Measurements from ENCODE around the gene C20orf141. TPM values are rescaled to one million over a fixed set of nuclear protein-coding genes. Genes with fewer than 3 reads are reported as not detected.
"Not testable (repeated sequence)": the region's sequence is repeated elsewhere in the genome, so short reads cannot be mapped to it uniquely, and the experiment has no call there.

Gene C20orf141
- total and polyA plus RNA-seq, 7 donors: not detected

- WGBS, 3 donors: 24 to 55% (median 33%) methylated on average over 5 of the region's 5 CpGs
- H3K36me3 ChIP-seq (ENCODE audit: insufficient read depth in 1 of 2, low read depth in 1 of 2): no peaks in the 10 kb centered on the region
- intact Hi-C loops (cut with DNase I): no loop called here
- H3K4me1 ChIP-seq: no peaks in the 10 kb centered on the region
- no peak for DNase-seq
- H3K4me3 ChIP-seq: no peak overlapping the region
- TF ChIP-seq CTCF (IDR thresholded peaks at IDR 0.05): no peak
- no peak overlapping the region for H3K27ac ChIP-seq
- no peaks in the 10 kb centered on the region for H3K9me3 ChIP-seq
- ATAC-seq: no peak
- peaks cover 0 to 62% (median 18%) of the 10 kb centered on the region in 3 donors for H3K27me3 ChIP-seq (ENCODE audit: insufficient read depth in 3 of 3, low read length in 2 of 3)
Measured at GRCh38 chr20:2822073-2822472, 7.3 kb downstream of the C20orf141 start.

- Histone ChIP-seq H3K4me3 (no peak overlapping the region), H3K4me1 (no peaks in the 10 kb centered on the region), H3K9me3 (no peaks in the 10 kb centered on the region), H3K27me3 (ENCODE audit: insufficient read depth in 3 of 3, low read length in 2 of 3) (peaks cover 0 to 44% (median 7%) of the 10 kb centered on the region in 3 donors), H3K27ac (no peak overlapping the region), H3K36me3 (ENCODE audit: insufficient read depth in 1 of 2, low read depth in 1 of 2) (no peaks in the 10 kb centered on the region)
- 91 to 94% (median 93%) methylated on average over 2 of the region's 2 CpGs for WGBS, 3 donors
- ATAC-seq (no peak), DNase-seq (no peak)
- no peak for TF ChIP-seq CTCF (IDR thresholded peaks at IDR 0.05)
- intact Hi-C loops (cut with DNase I): no loop called here
Measured at GRCh38 chr20:2825761-2826160, 11.0 kb downstream of the C20orf141 start.

GRCh38 chr20:2826655-2827054, 11.9 kb downstream of the C20orf141 start:
- Histone ChIP-seq H3K4me3 (no peak overlapping the region), H3K4me1 (no peaks in the 10 kb centered on the region), H3K27ac (no peak overlapping the region), H3K27me3 (ENCODE audit: insufficient read depth in 3 of 3, low read length in 2 of 3) (peaks cover 0 to 37% (median 2%) of the 10 kb centered on the region in 3 donors), H3K36me3 (ENCODE audit: insufficient read depth in 1 of 2, low read depth in 1 of 2) (no peaks in the 10 kb centered on the region), H3K9me3 (no peaks in the 10 kb centered on the region)
- TF ChIP-seq CTCF (IDR thresholded peaks at IDR 0.05): no peak
- 76 to 90% (median 88%) methylated on average over 4 of the region's 4 CpGs for WGBS, 3 donors
- ATAC-seq (no peak), DNase-seq (no peak)
- intact Hi-C loops (cut with DNase I): no loop called here

GRCh38 chr20:2829376-2829775, 14.6 kb downstream of the C20orf141 start:
- peaks cover 0 to 30% (median 0%) of the 10 kb centered on the region in 3 donors for H3K27me3 ChIP-seq (ENCODE audit: insufficient read depth in 3 of 3, low read length in 2 of 3)
- intact Hi-C loops (cut with DNase I): no loop called here
- ATAC-seq (no peak), DNase-seq (no peak)
- no peak overlapping the region for H3K27ac ChIP-seq
- TF ChIP-seq CTCF (IDR thresholded peaks at IDR 0.05): no peak
- no peak overlapping the region for H3K4me3 ChIP-seq
- no peaks in the 10 kb centered on the region for H3K36me3 ChIP-seq (ENCODE audit: insufficient read depth in 1 of 2, low read depth in 1 of 2)
- WGBS, 3 donors: 66 to 74% (median 68%) methylated on average over 6 of the region's 6 CpGs
- H3K4me1 ChIP-seq: no peaks in the 10 kb centered on the region
- H3K9me3 ChIP-seq: no peaks in the 10 kb centered on the region

- H3K4me3 ChIP-seq; H3K9me3 ChIP-seq; H3K27ac ChIP-seq; ATAC-seq; H3K4me1 ChIP-seq; DNase-seq; intact Hi-C loops (cut with DNase I): not testable (repeated sequence)
- 73 to 82% (median 74%) methylated on average over 6 to 7 of the region's 7 CpGs for WGBS, 3 donors
- peaks cover 0 to 10% of the 10 kb centered on the region in 2 donors for H3K36me3 ChIP-seq (ENCODE audit: insufficient read depth in 1 of 2, low read depth in 1 of 2)
- H3K27me3 ChIP-seq (ENCODE audit: insufficient read depth in 3 of 3, low read length in 2 of 3): peaks cover 0 to 24% (median 0%) of the 10 kb centered on the region in 3 donors
Measured at GRCh38 chr20:2831206-2831605, 16.4 kb downstream of the C20orf141 start.

Data from psoas muscle (tissue), 8 donors.